ENCODE data around the gene MR1. TPM values are rescaled to one million over a fixed set of nuclear protein-coding genes. Genes with fewer than 3 reads are reported as not detected.
"Not testable (repeated sequence)": the region's sequence is repeated elsewhere in the genome, so short reads cannot be mapped to it uniquely, and the experiment has no call there.

MR1 gene
- total RNA-seq, 1 donor = 35.8 TPM

GRCh38 chr1:181028615-181029014 lies 5.2 kb upstream of the MR1 start:
- DNase-seq (ENCODE audit: low read depth) = no peak
- H3K4me3 ChIP-seq (ENCODE audit: low read depth, low read length) = no peak overlapping the region
- TF ChIP-seq, protein P1, sequence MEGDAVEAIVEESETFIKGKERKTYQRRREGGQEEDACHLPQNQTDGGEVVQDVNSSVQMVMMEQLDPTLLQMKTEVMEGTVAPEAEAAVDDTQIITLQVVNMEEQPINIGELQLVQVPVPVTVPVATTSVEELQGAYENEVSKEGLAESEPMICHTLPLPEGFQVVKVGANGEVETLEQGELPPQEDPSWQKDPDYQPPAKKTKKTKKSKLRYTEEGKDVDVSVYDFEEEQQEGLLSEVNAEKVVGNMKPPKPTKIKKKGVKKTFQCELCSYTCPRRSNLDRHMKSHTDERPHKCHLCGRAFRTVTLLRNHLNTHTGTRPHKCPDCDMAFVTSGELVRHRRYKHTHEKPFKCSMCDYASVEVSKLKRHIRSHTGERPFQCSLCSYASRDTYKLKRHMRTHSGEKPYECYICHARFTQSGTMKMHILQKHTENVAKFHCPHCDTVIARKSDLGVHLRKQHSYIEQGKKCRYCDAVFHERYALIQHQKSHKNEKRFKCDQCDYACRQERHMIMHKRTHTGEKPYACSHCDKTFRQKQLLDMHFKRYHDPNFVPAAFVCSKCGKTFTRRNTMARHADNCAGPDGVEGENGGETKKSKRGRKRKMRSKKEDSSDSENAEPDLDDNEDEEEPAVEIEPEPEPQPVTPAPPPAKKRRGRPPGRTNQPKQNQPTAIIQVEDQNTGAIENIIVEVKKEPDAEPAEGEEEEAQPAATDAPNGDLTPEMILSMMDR (IDR thresholded peaks at IDR 0.05; ENCODE audit: insufficient read depth, low read depth, low read length) = no peak

DNA sequence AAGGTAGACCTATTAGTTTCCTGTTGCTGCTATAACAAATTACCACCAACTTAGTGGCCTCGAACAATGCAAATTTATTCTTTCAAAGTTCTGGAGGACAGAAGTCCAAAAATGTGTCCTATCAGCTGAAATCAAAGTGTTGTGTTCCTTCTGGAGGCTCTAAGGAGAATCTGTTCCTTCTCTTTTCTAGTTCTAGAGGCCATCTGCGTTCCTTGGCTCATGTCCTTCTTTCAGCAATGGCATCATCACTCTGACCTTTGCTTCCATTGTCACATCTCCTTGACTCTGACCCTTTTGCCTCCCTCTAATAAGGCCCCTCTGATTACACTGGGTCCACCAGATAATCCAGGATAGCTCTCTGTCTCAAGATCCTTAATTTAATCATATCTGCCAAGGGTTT lies 1.2 kb upstream of the MR1 start:
- no peak for DNase-seq (ENCODE audit: low read depth)
- no peak overlapping the region for H3K4me3 ChIP-seq (ENCODE audit: low read depth, low read length)
- TF ChIP-seq, protein P1 (IDR thresholded peaks at IDR 0.05; ENCODE audit: insufficient read depth, low read depth, low read length) = no peak

- DNase-seq (ENCODE audit: low read depth) = peak; percentile 73
- TF ChIP-seq, protein P1 (IDR thresholded peaks at IDR 0.05; ENCODE audit: insufficient read depth, low read depth, low read length) = no peak
- H3K4me3 ChIP-seq (ENCODE audit: low read depth, low read length) = peak overlapping the region; percentile 63
Observed at GRCh38 chr1:181033128-181033798, 520 bp upstream of the MR1 start.

GRCh38 chr1:181035210-181035609 lies 1.4 kb downstream of the MR1 start:
- DNase-seq (ENCODE audit: low read depth); H3K4me3 ChIP-seq (ENCODE audit: low read depth, low read length): not testable (repeated sequence)

- H3K4me3 ChIP-seq (ENCODE audit: low read depth, low read length) = no peak overlapping the region
- TF ChIP-seq, protein P1 (IDR thresholded peaks at IDR 0.05; ENCODE audit: insufficient read depth, low read depth, low read length) = no peak
- no peak for DNase-seq (ENCODE audit: low read depth)
Observed at GRCh38 chr1:181036107-181036836, 2.5 kb downstream of the MR1 start.

- H3K4me3 ChIP-seq (ENCODE audit: low read depth, low read length) = no peak overlapping the region
- TF ChIP-seq, protein P1 (IDR thresholded peaks at IDR 0.05; ENCODE audit: insufficient read depth, low read depth, low read length) = no peak
- no peak for DNase-seq (ENCODE audit: low read depth)
Observed at GRCh38 chr1:181037386-181037785, 3.6 kb downstream of the MR1 start.

- TF ChIP-seq, protein P1 (IDR thresholded peaks at IDR 0.05; ENCODE audit: insufficient read depth, low read depth, low read length) = peak; percentile 77
- DNase-seq (ENCODE audit: low read depth) = peak; percentile 61
- no peak overlapping the region for H3K4me3 ChIP-seq (ENCODE audit: low read depth, low read length)
Observed at GRCh38 chr1:181038399-181038873, 4.7 kb downstream of the MR1 start.
